K562 (cell line): ENCODE measurements around the gene UTP4. TPM values are rescaled to one million over a fixed set of nuclear protein-coding genes. Genes with fewer than 3 reads are reported as not detected.

Experiments
- GTF2E2 ChIP-seq: fragments of 200-800 bp; sonication (Bioruptor generic); IDR thresholded peaks from 2 replicates; pipeline ENCODE4 v1.6.1; 2016; ENCODE audit warnings: missing genetic modification characterization, missing compliant biosample characterization
- HDAC2 ChIP-seq: fragments of 450-650 bp; IDR thresholded peaks from 2 replicates; pipeline ENCODE4 v1.6.1; 2016; ENCODE audit warnings: mild to moderate bottlenecking
- MAFF ChIP-seq: IDR thresholded peaks from 2 replicates; pipeline ENCODE4 v1.6.1; 2012; ENCODE audit warnings: low read length, improper control_type of control experiment
- MAZ ChIP-seq, 2 experiments: fragments of 450-650 bp in 1 of 2; sonication (generic) in 1 of 2; formaldehyde crosslinking; IDR thresholded peaks in 1 of 2; conservative IDR thresholded peaks in 1 of 2; 2 replicates each; pipeline versions ENCODE4 v1.4.0 to v1.5.0; 2020; ENCODE audit warnings: mild to moderate bottlenecking in 1 of 2, missing genetic modification reagents in 1 of 2
- MYNN ChIP-seq, 2 experiments: sonication (generic); formaldehyde crosslinking in 1 of 2; IDR thresholded peaks; 2 replicates each; pipeline versions ENCODE4 v1.5.0 to v1.6.1; 2016 to 2020; ENCODE audit warnings: antibody characterized with exemption in 1 of 2, missing genetic modification reagents in 1 of 2
- NCOA1 ChIP-seq: fragments of 450-650 bp; IDR thresholded peaks from 2 replicates; pipeline ENCODE4 v1.6.1; 2016; ENCODE audit warnings: low read depth
- OTX1 ChIP-seq: fragments of 450-650 bp; formaldehyde crosslinking; IDR thresholded peaks from 2 replicates; pipeline ENCODE4 v1.4.0; 2022; ENCODE audit warnings: mild to moderate bottlenecking
- PKNOX1 ChIP-seq: fragments of 450-650 bp; IDR thresholded peaks from 2 replicates; pipeline ENCODE4 v1.6.1; 2016
- POLR2AphosphoS5 ChIP-seq: IDR thresholded peaks from 2 replicates; pipeline ENCODE4 v1.6.1; 2011; ENCODE audit warnings: mild to moderate bottlenecking, low read depth, low read length, moderate library complexity; ENCODE audit not compliant: control insufficient read depth, insufficient read depth
- POLR2G ChIP-seq: fragments of 200-400 bp; formaldehyde crosslinking; IDR thresholded peaks from 2 replicates; pipeline ENCODE4 v1.6.1; 2017; ENCODE audit warnings: low read depth, mild to moderate bottlenecking, antibody characterized with exemption, low read length, moderate library complexity
- PRPF4 ChIP-seq: fragments of 200-400 bp; formaldehyde crosslinking; IDR thresholded peaks from one replicate; pipeline ENCODE4 v1.6.1; 2017; ENCODE audit warnings: low read length, low read depth, mild to moderate bottlenecking; ENCODE audit not compliant: insufficient read depth, poor library complexity, severe bottlenecking
- SRF ChIP-seq, 2 experiments: fragments of 250-450, 450-650 bp in 1 of 2; sonication (Bioruptor Pico) in 1 of 2; sonication (generic) in 1 of 2; formaldehyde crosslinking; IDR thresholded peaks; 2 replicates each; pipeline versions ENCODE4 v1.5.0 to v1.5.1; 2020 to 2022; ENCODE audit warnings: mild to moderate bottlenecking in 1 of 2, missing genetic modification reagents in 1 of 2
- TAF7 ChIP-seq: fragments of 450-650 bp; IDR thresholded peaks from 2 replicates; pipeline ENCODE4 v1.6.1; 2016; ENCODE audit warnings: missing genetic modification characterization, missing compliant biosample characterization
- ZBTB40 ChIP-seq, 2 experiments: fragments of 450-650 bp in 1 of 2; sonication (generic) in 1 of 2; formaldehyde crosslinking in 1 of 2; IDR thresholded peaks; 2 replicates each; pipeline versions ENCODE4 v1.7.1 to v1.9.0; 2016 to 2022; ENCODE audit warnings: inconsistent platforms in 1 of 2, mild to moderate bottlenecking in 1 of 2, missing genetic modification reagents in 1 of 2
- ZBTB8A ChIP-seq: fragments of 450-650 bp; IDR thresholded peaks from 2 replicates; pipeline ENCODE4 v1.6.1; 2018; ENCODE audit warnings: mild to moderate bottlenecking, moderate library complexity; ENCODE audit not compliant: partially characterized antibody
- polyA plus RNA-seq, 8 experiments: library from polyadenylated mRNA; depleted of rRNA in 4 of 8; stranded (reverse) in 5 of 8; unstranded in 3 of 8; fragments of >200 nt; fragmentation: Nextera tagmentation in 2 of 8; fragmentation: Illumina TruSeq in 1 of 8; extraction: Ambion mirVana in 2 of 8; extraction: Trizol in 1 of 8; gene quantifications; 2 replicates each; pipeline versions ENCODE4 v1.2.1 to v1.2.3, GENCODE V29; 2011 to 2014; ENCODE audit warnings: inconsistent platforms in 1 of 8, missing spikeins in 1 of 8
- total RNA-seq, 7 experiments: library from RNA; depleted of rRNA in 6 of 7; stranded (reverse); fragments of >200 nt in 6 of 7; fragmentation: Illumina TruSeq in 2 of 7; extraction: Trizol in 2 of 7; gene quantifications; 2 replicates each; pipeline versions ENCODE4 v1.2.1 to v1.2.3, GENCODE V29; 2011 to 2021; ENCODE audit warnings: low replicate concordance in 1 of 7
- TF ChIP-seq, protein P1 (sequence below): sonication (generic); formaldehyde crosslinking; IDR thresholded peaks from 2 replicates; pipeline ENCODE4 v1.8.1; 2023; ENCODE audit warnings: mild to moderate bottlenecking, missing genetic modification reagents

The UTP4 gene
- total and polyA plus RNA-seq, 9 of the 15 experiments (the other 6 are each of a cell fraction or from before 2014, with no cell fraction given): 46.1 to 203 (median 145) TPM

- TF ChIP-seq ZBTB40 (IDR thresholded peaks at IDR 0.05) (peak; percentile 66), ZBTB40 (CRISPR knock-in tag; IDR thresholded peaks at IDR 0.05) (no peak), OTX1 (peak; percentile 97; the same call in 1 of the 2 replicates), MYNN (IDR thresholded peaks at IDR 0.05) (no peak; the same call in 1 of the 2 replicates), MYNN (CRISPR knock-in tag; IDR thresholded peaks at IDR 0.05) (no peak), POLR2G (peak; percentile 77), MAFF (no peak), ZBTB8A (no peak), SRF (CRISPR knock-in tag; IDR thresholded peaks at IDR 0.05) (peak in 1 of 2 experiments; percentile 64; a peak in 1 of 4 replicates), TAF7 (tag) (peak; percentile 77), PKNOX1 (no peak), MAZ (CRISPR knock-in tag; conservative IDR thresholded peaks at IDR 0.05 in 1 of 2, IDR thresholded peaks at IDR 0.05 in 1 of 2) (peak; percentile 37 to 82), GTF2E2 (tag) (peak; percentile 70), HDAC2 (peak; percentile 79), PRPF4 (peak; percentile 34), NCOA1 (peak; percentile 54), POLR2AphosphoS5 (no peak)
- TF ChIP-seq, protein P1, sequence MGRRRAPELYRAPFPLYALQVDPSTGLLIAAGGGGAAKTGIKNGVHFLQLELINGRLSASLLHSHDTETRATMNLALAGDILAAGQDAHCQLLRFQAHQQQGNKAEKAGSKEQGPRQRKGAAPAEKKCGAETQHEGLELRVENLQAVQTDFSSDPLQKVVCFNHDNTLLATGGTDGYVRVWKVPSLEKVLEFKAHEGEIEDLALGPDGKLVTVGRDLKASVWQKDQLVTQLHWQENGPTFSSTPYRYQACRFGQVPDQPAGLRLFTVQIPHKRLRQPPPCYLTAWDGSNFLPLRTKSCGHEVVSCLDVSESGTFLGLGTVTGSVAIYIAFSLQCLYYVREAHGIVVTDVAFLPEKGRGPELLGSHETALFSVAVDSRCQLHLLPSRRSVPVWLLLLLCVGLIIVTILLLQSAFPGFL (CRISPR knock-in tag): no peak
These were observed 518 bp upstream of the UTP4 start (continued) for GRCh38 chr16:69131839-69132423.
